A549 (cell line): ENCODE measurements around the gene GPX5.

Source experiments
- CEBPB ChIP-seq, 2 experiments: fragments of >200 bp in 1 of 2; sonication (Bioruptor Twin) in 1 of 2; formaldehyde crosslinking in 1 of 2; IDR thresholded peaks; 2 replicates each; pipeline ENCODE4 v1.6.1; 2012 to 2016
- CTCF ChIP-seq: fragments of >200 bp; sonication (Bioruptor Twin); formaldehyde crosslinking; IDR thresholded peaks from 3 replicates; pipeline ENCODE4 v1.5.1; 2016
- ELK1 ChIP-seq: fragments of 150-350 bp; IDR thresholded peaks from 2 replicates; pipeline ENCODE4 v1.6.1; 2014; ENCODE audit warnings: low read depth, mild to moderate bottlenecking, low read length
- HDAC2 ChIP-seq: fragments of 200-600 bp; sonication (generic); IDR thresholded peaks from 2 replicates; pipeline ENCODE4 v1.6.1; 2016
- MAFK ChIP-seq: fragments of 450-650 bp; IDR thresholded peaks from 2 replicates; pipeline ENCODE4 v1.6.1; 2014; ENCODE audit not compliant: partially characterized antibody
- MAX ChIP-seq: IDR thresholded peaks from 2 replicates; pipeline ENCODE4 v1.6.1; 2012
- MAZ ChIP-seq: fragments of 150-350 bp; IDR thresholded peaks from 2 replicates; pipeline ENCODE4 v1.6.1; 2014; ENCODE audit warnings: antibody characterized with exemption, low read depth, low read length, borderline replicate concordance
- POLR2A ChIP-seq: IDR thresholded peaks from 2 replicates; pipeline ENCODE4 v1.6.1; 2012; ENCODE audit warnings: mild to moderate bottlenecking, low read length
- ZC3H11A ChIP-seq: fragments of 450-650 bp; IDR thresholded peaks from 2 replicates; pipeline ENCODE4 v1.6.1; 2014; ENCODE audit warnings: antibody characterized with exemption, mild to moderate bottlenecking
- ZFP36 ChIP-seq: fragments of 450-650 bp; IDR thresholded peaks from 2 replicates; pipeline ENCODE4 v1.6.1; 2014; ENCODE audit warnings: borderline replicate concordance; ENCODE audit not compliant: partially characterized antibody

- no peak for TF ChIP-seq MAX
- TF ChIP-seq CTCF = no peak
- TF ChIP-seq ZC3H11A = no peak
- TF ChIP-seq POLR2A = no peak
- no peak for TF ChIP-seq HDAC2
- no peak for TF ChIP-seq ELK1
- TF ChIP-seq MAFK = no peak
- no peak for TF ChIP-seq MAZ
- no peak for TF ChIP-seq CEBPB (IDR thresholded peaks at IDR 0.05)
- no peak for TF ChIP-seq ZFP36
Measured at GRCh38 chr6:28517964-28518363, 7.7 kb upstream of the GPX5 start.
